GM12801 (cell line): ENCODE results near the gene GPR153.

Experiments used
- TF ChIP-seq, protein P1 (sequence below): IDR thresholded peaks from one replicate; pipeline ENCODE4 v1.5.1; 2011; ENCODE audit warnings: control low read depth; ENCODE audit not compliant: insufficient read length; ENCODE audit errors: extremely low read depth

GPR153 gene

DNA sequence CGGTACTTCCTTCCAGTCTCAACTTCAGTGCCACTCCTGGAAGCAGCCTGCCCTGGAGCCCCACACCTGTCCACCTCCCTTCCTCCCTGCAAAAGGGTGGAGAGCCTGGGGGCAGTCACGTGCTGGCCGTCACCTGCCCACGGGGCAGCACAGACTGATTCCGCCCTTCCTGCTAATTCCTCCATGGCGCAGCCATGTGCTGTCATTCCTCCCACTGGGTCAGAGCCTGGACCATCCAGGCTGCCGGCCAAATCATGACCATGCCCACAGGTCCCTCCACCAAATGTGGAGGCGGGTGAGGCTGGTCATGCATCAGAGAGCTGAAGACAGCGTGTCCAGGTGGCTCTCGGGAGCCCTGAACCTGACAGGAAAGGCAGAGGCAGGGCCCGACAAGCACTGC is 24.4 kb upstream of the GPR153 start:
- TF ChIP-seq, protein P1, sequence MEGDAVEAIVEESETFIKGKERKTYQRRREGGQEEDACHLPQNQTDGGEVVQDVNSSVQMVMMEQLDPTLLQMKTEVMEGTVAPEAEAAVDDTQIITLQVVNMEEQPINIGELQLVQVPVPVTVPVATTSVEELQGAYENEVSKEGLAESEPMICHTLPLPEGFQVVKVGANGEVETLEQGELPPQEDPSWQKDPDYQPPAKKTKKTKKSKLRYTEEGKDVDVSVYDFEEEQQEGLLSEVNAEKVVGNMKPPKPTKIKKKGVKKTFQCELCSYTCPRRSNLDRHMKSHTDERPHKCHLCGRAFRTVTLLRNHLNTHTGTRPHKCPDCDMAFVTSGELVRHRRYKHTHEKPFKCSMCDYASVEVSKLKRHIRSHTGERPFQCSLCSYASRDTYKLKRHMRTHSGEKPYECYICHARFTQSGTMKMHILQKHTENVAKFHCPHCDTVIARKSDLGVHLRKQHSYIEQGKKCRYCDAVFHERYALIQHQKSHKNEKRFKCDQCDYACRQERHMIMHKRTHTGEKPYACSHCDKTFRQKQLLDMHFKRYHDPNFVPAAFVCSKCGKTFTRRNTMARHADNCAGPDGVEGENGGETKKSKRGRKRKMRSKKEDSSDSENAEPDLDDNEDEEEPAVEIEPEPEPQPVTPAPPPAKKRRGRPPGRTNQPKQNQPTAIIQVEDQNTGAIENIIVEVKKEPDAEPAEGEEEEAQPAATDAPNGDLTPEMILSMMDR = no peak

DNA sequence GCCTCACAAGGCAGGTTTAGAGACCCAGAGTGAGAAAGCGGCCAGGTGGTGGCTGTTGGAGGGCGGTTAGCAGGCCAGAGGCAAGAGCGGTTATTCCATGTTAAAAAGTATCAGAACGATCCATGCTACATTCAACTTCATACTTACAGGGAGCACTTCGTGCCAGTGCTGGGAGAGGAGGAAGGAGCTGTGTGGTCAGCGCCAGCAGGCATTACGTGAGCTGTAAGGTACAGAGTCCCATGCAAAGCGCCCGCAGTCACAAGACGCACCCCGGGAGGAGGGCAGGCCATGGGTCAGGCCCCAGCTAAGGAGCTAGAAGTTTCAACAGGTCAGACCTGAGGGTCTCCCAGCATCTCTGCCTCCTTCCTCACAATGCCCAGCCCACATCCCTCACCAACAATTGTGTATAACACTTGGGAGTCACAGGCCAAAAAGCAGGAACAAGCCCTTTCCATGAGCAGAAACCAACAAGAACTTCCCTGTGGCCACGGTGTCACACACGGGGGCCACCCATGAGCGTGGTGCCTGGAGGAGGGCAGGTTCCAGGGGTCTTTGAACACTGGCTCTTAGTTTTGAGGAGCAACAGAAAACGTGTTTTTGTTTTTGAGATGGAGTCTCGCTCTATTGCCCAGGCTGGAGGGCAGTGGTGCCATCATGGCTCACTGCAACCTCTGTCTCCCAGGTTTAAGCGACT is 21.8 kb upstream of the GPR153 start:
- TF ChIP-seq, protein P1 = no peak

DNA sequence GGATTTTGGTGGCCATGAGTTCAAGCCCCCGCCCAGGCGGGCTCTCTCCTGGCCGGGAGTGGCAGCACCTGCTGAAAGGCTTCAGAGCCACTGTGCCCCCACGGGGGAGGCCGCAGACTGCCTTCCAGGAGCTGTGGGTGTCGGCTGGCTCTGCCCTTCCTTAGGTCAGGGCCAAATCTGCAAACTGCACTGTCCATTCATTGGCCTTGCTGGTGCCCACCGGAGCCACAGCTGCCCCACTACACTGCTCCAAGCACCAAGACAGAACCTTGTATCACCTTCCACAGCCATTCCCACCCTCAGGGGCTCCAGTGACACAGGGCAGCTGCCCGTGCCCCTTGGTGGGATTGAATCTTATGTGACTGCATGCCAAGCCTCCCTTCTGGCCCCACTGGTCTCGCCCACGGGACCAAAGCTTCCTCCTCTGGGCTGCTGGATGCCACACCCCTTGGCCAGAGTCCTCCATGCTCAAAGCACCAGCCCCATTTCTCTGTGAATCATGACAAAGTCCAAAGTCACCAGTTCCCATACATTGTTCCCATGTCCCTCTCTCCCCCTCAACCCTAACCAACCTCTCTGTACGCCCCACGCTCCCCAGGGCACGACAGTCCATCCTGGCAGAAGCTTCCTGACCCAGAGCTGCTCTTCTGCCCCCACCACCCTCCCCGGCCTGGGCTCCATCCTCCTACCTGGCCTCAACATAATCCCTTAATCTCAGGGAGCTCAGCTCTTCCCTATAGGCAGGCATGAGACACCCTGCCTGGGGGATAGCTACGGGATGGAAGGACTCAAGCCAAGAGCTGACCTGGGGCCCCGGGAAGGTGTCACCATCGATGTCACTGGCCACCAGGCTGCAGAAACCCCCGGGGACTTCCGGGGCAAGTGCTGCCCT is 20.9 kb upstream of the GPR153 start:
- TF ChIP-seq, protein P1 = no peak

GRCh38 chr1:6280761-6281451 is 20.0 kb upstream of the GPR153 start:
- TF ChIP-seq, protein P1 = no peak

DNA sequence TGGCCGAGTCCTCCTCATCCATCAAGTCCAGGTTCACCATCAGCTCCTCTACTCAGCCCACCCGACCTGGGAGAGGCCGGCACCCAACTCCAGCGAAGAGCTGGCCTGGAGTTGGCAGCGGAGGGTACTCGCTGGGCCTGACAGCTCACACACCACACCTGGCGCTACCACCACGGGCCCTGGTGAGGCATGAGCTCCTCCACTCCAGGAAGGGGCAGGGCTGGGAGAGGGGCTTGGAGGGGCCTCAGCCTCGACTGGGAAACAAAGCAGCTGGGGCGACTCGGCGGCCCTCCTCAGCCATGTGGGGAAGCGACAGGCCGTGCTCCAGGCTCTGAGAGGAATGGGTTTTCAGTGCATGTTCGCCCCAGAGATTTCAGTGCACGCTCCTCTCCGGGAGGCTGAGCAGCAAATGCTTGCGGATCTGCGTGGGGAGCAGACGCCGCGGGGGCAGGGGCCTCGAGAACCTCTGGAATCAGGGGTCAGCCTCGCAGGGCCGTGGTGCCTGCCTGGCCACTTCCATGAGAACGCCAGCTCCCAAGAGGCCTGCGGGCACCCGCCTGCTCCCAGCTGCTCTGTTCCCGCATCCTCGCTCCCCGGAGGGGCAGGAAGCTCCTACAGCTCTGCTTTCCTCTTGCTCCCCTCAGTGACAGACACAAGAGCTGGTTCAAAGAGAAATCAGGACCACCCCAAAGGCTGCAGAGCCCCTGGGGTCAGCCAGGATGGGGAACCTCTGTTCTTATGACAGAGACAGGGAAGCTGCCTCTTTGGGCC is 18.9 kb upstream of the GPR153 start:
- TF ChIP-seq, protein P1 = no peak

DNA sequence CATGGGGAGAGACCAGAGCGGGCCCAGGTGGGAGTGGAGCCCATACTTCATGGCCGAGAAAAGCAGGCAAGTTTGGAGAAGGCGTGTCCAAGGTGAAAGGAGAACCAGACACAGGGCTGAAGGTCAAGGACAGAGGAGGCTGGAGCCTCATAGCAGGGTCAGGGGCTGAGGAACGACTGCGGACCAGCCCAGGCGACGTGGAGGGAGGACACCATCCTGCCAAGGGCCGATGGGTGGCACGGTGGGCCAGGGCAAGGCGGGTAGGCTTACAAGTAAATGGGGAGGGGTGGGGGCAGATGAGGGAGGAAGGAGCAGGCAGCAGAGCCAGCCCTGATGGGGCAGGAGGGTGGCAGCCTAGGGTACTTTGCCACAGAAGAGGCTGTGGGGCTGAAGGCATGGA is 18.2 kb upstream of the GPR153 start:
- TF ChIP-seq, protein P1 = no peak

DNA sequence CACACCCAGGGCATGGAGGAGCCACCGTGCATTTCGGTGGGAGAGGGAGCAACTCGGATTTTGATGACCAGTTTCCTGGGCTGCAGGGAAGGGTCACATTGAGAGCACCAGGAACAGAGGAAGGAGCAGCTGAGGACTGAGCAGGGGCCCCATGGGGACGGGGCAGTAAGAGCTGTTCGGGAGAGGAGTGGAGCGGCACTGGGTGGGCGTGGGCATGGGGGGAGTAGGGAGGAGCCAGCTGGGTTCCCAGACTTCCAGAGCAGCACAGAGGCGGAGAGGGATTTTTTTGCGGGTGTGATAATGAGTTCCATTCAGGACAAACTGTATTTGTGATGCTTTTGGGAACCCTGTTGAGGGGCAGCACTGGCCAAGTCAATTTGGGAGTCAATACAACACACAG is 17.4 kb upstream of the GPR153 start:
- TF ChIP-seq, protein P1 = no peak
